Measurements from ENCODE around the gene WDR27.

Gene WDR27

DNA sequence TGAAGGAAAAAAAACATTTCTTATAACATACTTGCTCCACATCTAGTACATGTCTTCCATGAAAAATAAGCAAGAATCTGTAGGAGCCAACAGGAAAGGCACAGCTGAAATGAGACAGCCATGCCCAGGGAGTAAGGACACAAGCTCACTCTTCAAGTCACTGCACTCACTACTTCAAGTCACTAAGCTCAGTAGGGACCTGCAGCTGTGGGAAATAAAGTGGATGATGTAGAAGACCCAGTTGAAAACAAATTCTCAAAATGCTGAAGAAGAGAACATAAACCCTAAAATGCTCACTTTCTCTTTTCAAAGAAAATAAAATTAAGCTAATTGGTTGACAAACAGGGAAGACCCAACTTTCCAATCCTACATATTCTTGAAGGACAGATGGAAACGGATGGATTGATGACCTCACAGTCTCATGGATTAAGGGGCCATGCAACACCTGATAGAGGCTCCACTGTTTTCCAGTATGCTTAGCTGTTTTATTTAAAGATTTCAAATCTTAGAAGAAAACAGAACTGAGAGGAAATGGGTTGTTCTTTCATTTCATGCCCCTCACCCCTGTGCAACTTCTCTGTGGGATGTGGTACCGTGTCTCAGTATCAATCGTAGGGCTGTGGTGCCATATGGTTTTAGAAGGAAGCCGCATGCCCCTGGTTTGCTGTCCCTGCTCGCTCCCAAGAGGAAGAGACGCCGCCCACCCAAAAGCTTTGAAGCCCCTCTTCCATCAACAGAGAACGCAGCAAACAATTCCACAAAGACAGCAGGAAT, 133.3 kb downstream of the WDR27 start:
- Histone ChIP-seq H3K4me2 (ENCODE audit: low read length) (no peak overlapping the region), H3K36me3 (ENCODE audit: insufficient read depth, low read length) (no peaks in the 10 kb centered on the region), H3K9me3 (replicated peaks; ENCODE audit: low read length) (no peaks in the 10 kb centered on the region), H3K27me3 (ENCODE audit: control insufficient read depth, insufficient read depth, low read length) (no peaks in the 10 kb centered on the region), H3K4me3 (ENCODE audit: low read length) (no peak overlapping the region), H3K4me1 (ENCODE audit: control insufficient read depth, insufficient read depth, low read length) (peaks cover 10% of the 10 kb centered on the region), H3K9ac (ENCODE audit: low read depth, low read length) (no peak overlapping the region)

DNA sequence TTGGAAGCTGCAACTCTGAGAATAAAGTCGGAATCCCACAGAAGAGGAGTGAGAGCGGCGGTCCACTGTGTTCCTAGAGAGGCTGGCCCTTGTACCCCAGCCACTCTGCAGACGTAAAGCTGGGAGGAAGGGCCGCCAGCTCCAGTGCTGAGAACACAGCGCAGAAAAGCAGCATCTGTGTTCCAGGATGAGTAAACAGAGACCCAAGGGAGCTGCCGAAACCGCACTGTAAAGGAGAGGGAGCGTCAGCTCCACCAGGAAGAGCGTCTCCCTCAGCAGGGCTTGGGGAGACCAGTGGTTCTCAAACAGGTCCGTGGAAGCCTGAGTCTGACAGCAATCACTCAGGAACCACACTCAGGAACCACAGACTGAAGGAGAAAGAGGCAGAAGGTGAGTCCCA, 134.0 kb downstream of the WDR27 start:
- H3K4me1 ChIP-seq (ENCODE audit: control insufficient read depth, insufficient read depth, low read length), result peaks cover 10% of the 10 kb centered on the region
- no peak overlapping the region for H3K9ac ChIP-seq (ENCODE audit: low read depth, low read length)
- no peak overlapping the region for H3K4me3 ChIP-seq (ENCODE audit: low read length)

DNA sequence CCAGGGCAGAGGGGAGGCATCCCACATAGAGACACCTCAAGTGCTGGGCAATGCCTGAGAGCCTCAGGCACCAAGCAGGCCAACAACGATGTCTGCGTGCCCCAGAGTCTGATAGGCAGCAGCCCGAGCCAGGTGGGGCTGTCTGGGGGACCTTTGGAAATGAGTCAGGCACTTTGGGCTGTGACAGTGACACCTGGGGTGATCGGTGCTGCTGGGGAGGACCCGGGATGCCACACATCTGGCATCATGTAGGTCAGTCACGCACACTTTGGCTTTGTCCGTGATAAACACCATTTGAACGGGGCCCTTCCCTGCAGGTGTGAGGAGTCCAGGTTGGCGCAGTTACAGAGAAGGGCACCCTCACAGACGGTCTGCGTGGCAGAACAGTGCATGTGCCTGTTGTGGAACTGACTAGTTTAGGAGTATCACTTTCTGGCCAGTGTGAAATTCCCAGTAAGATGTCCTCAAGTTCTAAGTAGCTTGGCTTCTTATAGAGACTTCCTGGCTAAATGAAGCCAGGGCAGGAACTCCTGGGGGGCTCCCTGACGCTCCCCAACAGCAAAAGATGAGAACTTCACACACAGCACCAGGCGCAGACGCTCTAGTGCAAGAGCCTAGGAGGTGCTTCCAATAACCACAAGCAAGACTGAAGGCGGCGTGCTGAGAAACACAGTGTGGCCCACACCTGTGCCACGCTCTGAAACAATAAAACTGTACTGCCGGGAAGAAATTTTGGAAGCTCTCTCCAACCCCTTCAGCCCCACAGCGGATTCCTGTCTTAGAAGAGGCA, 134.7 kb downstream of the WDR27 start:
- Histone ChIP-seq H3K9ac (ENCODE audit: low read depth, low read length) (no peak overlapping the region), H3K4me1 (ENCODE audit: control insufficient read depth, insufficient read depth, low read length) (peaks cover 10% of the 10 kb centered on the region), H3K9me3 (replicated peaks; ENCODE audit: low read length) (no peaks in the 10 kb centered on the region), H3K4me2 (ENCODE audit: low read length) (no peak overlapping the region), H3K4me3 (ENCODE audit: low read length) (no peak overlapping the region), H3K36me3 (ENCODE audit: insufficient read depth, low read length) (no peaks in the 10 kb centered on the region), H3K27me3 (ENCODE audit: control insufficient read depth, insufficient read depth, low read length) (no peaks in the 10 kb centered on the region)

More for the DNA sequence above, 134.0 kb downstream of the WDR27 start:
- no peaks in the 10 kb centered on the region for H3K36me3 ChIP-seq (ENCODE audit: insufficient read depth, low read length)
- H3K4me2 ChIP-seq (ENCODE audit: low read length), result no peak overlapping the region
- H3K9me3 ChIP-seq (replicated peaks; ENCODE audit: low read length), result no peaks in the 10 kb centered on the region
- H3K27me3 ChIP-seq (ENCODE audit: control insufficient read depth, insufficient read depth, low read length), result no peaks in the 10 kb centered on the region

DNA sequence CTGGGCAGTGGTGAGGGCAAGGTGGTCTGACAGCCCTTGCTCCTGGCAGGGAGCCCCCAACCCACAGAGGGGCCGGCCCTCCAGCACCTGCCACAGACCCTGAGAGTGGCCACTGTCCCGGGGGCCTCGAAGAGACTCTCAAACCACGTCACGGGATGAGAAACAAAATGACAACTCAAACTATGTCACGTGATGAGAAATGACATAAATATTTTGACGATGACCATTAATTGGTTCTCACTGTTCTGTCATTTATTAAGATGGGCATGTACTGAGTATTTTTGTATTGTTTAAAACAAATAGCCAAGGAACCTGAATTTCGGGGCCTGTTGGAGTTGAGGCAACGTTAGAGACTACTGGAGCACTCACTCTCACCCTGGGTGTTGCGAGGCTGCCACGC, 135.5 kb downstream of the WDR27 start:
- Histone ChIP-seq H3K9ac (ENCODE audit: low read depth, low read length) (no peak overlapping the region), H3K27me3 (ENCODE audit: control insufficient read depth, insufficient read depth, low read length) (no peaks in the 10 kb centered on the region), H3K36me3 (ENCODE audit: insufficient read depth, low read length) (no peaks in the 10 kb centered on the region), H3K4me2 (ENCODE audit: low read length) (no peak overlapping the region), H3K4me1 (ENCODE audit: control insufficient read depth, insufficient read depth, low read length) (peaks cover 6% of the 10 kb centered on the region), H3K4me3 (ENCODE audit: low read length) (no peak overlapping the region), H3K9me3 (replicated peaks; ENCODE audit: low read length) (no peaks in the 10 kb centered on the region)

DNA sequence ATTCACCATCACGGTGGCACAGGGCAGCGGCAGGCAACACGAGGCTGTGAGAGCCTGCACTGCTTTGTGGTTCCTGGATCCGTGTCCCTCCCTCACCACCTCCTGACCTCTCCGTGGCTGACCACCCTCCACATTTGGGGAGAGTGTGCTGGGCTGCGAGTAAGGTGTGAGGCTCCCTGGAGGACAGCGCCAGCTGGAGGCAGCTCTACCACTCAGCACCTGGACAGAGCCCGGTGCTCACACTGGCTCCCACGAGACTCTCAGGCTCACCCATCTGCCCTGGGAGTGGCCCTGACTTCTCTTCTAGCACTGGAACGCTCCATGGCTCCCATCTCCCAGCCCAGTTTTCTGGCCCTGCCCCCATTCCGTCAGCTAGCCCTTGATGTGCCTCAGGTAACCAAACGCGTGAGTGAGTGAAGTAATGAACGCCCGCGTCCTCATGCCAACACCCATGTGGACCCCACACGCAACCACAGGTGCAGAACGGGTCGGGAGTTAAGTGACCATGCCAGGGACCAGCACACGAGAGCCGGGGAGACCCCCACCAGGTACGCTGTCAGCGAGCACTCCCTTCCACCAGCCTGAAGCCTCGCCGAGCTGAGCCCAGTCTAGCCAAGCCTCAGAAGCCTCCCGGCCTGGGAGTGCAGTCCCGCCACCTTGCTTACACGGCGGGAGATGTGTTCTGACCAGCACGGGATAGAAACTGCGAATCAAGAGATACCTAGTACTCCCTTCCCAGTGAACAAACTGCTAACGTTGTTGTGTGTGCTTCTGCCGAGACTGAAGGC, 137.2 kb downstream of the WDR27 start:
- no peaks in the 10 kb centered on the region for H3K9me3 ChIP-seq (replicated peaks; ENCODE audit: low read length)

DNA sequence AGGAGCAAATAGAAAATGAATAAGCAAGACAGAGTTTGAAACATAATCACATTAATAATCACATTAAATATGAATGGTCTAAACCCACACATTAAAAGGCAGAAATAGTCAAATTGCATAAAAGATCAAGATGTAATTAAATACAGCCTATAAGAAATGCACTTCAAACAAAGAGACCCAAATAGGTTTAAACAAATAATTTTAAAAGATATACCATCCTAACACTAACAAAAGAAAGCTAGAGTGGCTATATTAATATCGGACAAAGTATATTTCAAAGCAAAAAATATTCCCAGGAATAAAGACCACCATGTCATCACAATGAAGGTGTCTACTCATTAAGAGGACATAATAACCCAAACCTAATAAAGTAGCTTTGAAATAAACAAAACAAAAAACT, 140.2 kb downstream of the WDR27 start:
- no peaks in the 10 kb centered on the region for H3K36me3 ChIP-seq (ENCODE audit: insufficient read depth, low read length)
- H3K9ac ChIP-seq (ENCODE audit: low read depth, low read length), result no peak overlapping the region
- H3K9me3 ChIP-seq (replicated peaks; ENCODE audit: low read length), result no peaks in the 10 kb centered on the region
- H3K4me1 ChIP-seq (ENCODE audit: control insufficient read depth, insufficient read depth, low read length), result peaks cover 6% of the 10 kb centered on the region
- H3K4me2 ChIP-seq (ENCODE audit: low read length), result no peak overlapping the region
- H3K4me3 ChIP-seq (ENCODE audit: low read length), result no peak overlapping the region
- H3K27me3 ChIP-seq (ENCODE audit: control insufficient read depth, insufficient read depth, low read length), result no peaks in the 10 kb centered on the region

More for the DNA sequence above, 137.2 kb downstream of the WDR27 start:
- Histone ChIP-seq H3K27me3 (ENCODE audit: control insufficient read depth, insufficient read depth, low read length) (no peaks in the 10 kb centered on the region), H3K4me3 (ENCODE audit: low read length) (no peak overlapping the region), H3K4me2 (ENCODE audit: low read length) (no peak overlapping the region), H3K36me3 (ENCODE audit: insufficient read depth, low read length) (no peaks in the 10 kb centered on the region), H3K9ac (ENCODE audit: low read depth, low read length) (no peak overlapping the region), H3K4me1 (ENCODE audit: control insufficient read depth, insufficient read depth, low read length) (no peaks in the 10 kb centered on the region)

DNA sequence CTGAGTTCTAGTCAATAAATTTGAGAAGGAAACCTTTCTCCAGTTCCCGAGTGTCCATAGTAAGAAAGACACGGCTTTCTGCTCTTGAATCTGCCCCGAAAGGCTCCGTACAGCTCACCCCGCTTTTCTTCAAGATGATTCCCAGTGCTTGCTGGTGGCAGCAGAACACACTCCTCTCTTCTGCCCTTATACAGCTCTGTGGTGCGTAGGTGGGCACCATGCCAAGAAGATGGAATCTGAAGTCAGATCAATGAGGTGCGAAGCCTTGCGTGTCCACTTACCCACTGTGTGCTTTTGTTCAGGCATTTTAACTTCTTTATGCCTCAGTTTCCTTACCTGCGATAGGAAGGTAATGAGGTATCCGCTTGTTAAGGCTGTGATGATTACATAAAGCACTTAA, 142.2 kb downstream of the WDR27 start:
- Histone ChIP-seq H3K9ac (ENCODE audit: low read depth, low read length) (no peak overlapping the region), H3K36me3 (ENCODE audit: insufficient read depth, low read length) (no peaks in the 10 kb centered on the region), H3K27me3 (ENCODE audit: control insufficient read depth, insufficient read depth, low read length) (no peaks in the 10 kb centered on the region), H3K4me2 (ENCODE audit: low read length) (no peak overlapping the region), H3K9me3 (replicated peaks; ENCODE audit: low read length) (no peaks in the 10 kb centered on the region), H3K4me3 (ENCODE audit: low read length) (no peak overlapping the region), H3K4me1 (ENCODE audit: control insufficient read depth, insufficient read depth, low read length) (peaks cover 6% of the 10 kb centered on the region)

DNA sequence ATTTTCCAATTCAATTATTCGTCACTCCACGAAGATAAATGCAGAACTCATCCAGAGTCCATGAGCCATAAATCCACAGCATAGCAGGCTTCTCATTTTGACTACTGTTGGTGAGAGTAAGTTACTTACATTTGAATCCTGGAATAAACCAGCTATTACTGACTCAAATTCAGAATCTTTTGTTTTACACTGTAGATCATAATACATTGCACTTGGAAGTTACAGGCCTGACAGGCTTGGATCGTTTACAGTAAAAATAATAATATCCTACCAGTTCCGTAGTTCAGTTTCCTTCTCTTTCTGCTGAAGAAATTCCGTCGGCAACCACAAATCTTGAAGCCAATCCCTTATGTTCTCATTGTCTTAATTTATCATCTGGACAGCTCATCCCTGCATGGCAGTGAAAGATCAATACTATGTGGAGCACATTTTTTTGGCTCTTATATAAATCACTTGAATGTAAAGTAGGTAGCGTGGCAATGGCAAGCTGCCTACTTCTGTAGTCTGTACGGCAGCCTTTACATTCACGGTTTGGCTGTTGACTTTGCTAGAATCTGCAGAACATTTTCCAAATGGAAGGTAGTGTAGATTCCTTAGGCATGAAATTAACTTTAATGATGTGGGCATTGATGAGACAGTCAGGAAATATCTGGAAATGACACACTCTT, 142.9 kb downstream of the WDR27 start:
- Histone ChIP-seq H3K27me3 (ENCODE audit: control insufficient read depth, insufficient read depth, low read length) (no peaks in the 10 kb centered on the region), H3K9me3 (replicated peaks; ENCODE audit: low read length) (no peaks in the 10 kb centered on the region), H3K4me2 (ENCODE audit: low read length) (no peak overlapping the region), H3K9ac (ENCODE audit: low read depth, low read length) (no peak overlapping the region), H3K4me1 (ENCODE audit: control insufficient read depth, insufficient read depth, low read length) (peaks cover 6% of the 10 kb centered on the region), H3K36me3 (ENCODE audit: insufficient read depth, low read length) (no peaks in the 10 kb centered on the region), H3K4me3 (ENCODE audit: low read length) (no peak overlapping the region)

DNA sequence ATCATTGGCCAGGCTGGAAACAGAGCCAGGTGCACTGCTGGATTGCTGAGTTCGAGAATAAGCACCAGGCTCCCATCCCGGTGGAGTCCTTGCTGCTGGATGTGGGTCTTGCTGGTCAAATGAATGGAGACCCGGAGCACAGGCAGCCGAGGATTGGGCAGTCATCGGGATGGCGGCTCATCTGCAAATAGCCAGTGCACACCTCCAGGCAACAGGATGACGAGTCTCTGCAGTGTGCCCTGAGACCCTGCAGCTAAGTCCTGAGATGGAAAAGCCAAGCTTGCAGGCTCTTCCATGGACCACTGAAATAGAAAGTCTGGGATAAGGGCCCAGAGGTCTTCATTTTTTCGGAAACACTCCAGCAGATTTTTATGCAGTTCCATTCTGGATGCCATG, 143.5 kb downstream of the WDR27 start:
- Histone ChIP-seq H3K4me1 (ENCODE audit: control insufficient read depth, insufficient read depth, low read length) (peaks cover 6% of the 10 kb centered on the region), H3K4me3 (ENCODE audit: low read length) (no peak overlapping the region), H3K27me3 (ENCODE audit: control insufficient read depth, insufficient read depth, low read length) (no peaks in the 10 kb centered on the region), H3K4me2 (ENCODE audit: low read length) (no peak overlapping the region), H3K36me3 (ENCODE audit: insufficient read depth, low read length) (no peaks in the 10 kb centered on the region), H3K9ac (ENCODE audit: low read depth, low read length) (no peak overlapping the region), H3K9me3 (replicated peaks; ENCODE audit: low read length) (no peaks in the 10 kb centered on the region)

DNA sequence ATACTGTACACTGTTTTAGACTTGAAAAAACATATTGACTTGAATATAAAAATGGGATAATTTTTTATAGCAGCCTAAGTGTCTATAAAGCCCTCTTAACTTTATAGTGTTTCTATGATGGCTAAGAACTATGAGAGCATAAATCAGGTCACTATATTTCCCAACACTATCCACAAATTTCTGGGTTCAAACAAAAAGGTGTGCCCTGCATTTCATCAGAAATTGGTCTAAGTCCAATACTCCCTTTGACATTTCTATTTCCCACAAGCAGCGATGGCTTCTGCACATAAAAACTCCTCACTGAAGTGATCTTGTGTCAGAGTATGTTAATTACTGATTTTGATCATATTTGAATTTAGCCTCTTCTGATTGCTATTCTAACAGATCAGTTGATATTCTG, 143.9 kb downstream of the WDR27 start:
- Histone ChIP-seq H3K4me1 (ENCODE audit: control insufficient read depth, insufficient read depth, low read length) (peaks cover 6% of the 10 kb centered on the region), H3K4me2 (ENCODE audit: low read length) (no peak overlapping the region), H3K27me3 (ENCODE audit: control insufficient read depth, insufficient read depth, low read length) (no peaks in the 10 kb centered on the region), H3K36me3 (ENCODE audit: insufficient read depth, low read length) (no peaks in the 10 kb centered on the region), H3K4me3 (ENCODE audit: low read length) (no peak overlapping the region), H3K9ac (ENCODE audit: low read depth, low read length) (no peak overlapping the region), H3K9me3 (replicated peaks; ENCODE audit: low read length) (no peaks in the 10 kb centered on the region)

Data from skeletal muscle satellite cell (primary cell).